CD4-positive, alpha-beta T cell treated with Interleukin-15 for 1 hour (primary cell): ENCODE data around the gene CHMP1A.
"Not testable (repeated sequence)": the region's sequence is repeated elsewhere in the genome, so short reads cannot be mapped to it uniquely, and the experiment has no call there.

ENCODE experiments used
- DNase-seq: peaks from one replicate; pipeline ENCODE4 v3.0.0-alpha.2; 2020

The CHMP1A gene

GRCh38 chr16:89691986-89692569, 34.6 kb upstream of the CHMP1A start:
- no peak for DNase-seq

DNA sequence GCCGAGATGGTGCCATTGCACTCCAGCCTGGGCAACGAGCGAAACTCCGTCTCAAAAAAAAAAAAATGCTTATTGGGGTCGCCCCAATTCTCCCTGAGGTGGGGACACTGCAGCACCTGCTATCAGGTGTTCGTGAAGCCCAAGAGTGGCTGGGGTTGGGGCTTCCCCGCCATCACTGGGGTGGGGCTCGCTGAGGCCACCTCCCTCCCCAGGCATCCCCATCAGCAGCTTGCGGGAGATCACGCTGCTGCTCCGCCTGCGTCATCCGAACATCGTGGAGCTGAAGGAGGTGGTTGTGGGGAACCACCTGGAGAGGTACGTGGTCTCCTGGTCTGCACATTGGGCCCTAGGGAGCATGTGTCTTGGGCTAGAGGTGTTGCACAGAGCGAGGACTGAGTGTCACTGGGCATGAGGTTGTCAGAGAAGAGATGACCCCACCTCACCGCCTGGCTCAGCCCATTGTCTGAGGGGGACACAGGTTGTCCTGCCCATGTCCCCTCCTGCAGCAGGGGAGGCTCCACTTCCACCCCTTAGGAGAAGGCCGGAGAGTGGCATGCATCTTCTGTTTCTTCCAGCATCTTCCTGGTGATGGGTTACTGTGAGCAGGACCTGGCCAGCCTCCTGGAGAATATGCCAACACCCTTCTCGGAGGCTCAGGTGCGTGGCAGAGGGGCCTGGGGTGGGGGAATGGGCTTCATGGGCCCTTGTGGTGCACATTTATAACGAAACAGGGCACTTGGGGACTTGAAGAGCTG, 33.9 kb upstream of the CHMP1A start:
- DNase-seq, result no peak

- no peak for DNase-seq
Measured at GRCh38 chr16:89690392-89690901, 32.9 kb upstream of the CHMP1A start.

- DNase-seq, result not testable (repeated sequence)
Measured at GRCh38 chr16:89689621-89690020, 32.1 kb upstream of the CHMP1A start.

DNA sequence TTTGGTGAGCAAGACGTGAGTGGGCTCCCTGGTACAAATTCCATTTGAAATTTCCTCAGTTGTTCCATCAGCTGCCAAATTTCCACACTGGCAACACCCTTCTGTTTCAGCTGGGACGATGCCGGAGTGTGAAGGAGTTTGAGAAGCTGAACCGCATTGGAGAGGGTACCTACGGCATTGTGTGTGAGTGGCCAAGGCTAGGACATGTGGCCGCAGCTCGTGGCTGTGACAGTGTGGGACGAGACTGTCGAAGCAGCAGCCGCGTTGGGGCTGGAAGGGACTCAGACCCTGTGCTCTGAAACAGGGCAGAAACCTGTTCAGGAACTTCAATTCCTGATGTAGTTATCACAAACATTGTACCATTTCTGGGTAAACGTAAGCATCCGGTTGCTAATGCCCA, 31.6 kb upstream of the CHMP1A start:
- DNase-seq, result no peak

DNA sequence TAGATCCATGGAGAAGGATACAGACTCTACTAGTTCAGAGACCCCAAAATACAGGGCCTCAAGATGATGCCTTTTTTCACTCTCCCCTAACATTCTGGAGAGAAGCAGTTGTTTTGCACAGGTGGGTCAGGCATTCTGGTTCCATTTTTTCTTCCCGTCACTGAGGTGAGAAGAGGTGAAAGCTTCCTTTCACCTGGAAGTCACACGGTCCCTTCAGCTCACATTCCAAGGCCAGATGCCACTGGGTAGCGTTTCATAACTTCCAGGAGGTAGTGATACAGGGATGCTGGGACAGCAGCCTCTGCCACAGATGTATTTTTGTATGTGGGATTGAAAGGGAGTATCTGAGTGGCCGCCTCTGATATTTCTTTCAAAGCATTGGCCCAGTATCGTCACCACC, 30.9 kb upstream of the CHMP1A start:
- DNase-seq, result no peak

DNA sequence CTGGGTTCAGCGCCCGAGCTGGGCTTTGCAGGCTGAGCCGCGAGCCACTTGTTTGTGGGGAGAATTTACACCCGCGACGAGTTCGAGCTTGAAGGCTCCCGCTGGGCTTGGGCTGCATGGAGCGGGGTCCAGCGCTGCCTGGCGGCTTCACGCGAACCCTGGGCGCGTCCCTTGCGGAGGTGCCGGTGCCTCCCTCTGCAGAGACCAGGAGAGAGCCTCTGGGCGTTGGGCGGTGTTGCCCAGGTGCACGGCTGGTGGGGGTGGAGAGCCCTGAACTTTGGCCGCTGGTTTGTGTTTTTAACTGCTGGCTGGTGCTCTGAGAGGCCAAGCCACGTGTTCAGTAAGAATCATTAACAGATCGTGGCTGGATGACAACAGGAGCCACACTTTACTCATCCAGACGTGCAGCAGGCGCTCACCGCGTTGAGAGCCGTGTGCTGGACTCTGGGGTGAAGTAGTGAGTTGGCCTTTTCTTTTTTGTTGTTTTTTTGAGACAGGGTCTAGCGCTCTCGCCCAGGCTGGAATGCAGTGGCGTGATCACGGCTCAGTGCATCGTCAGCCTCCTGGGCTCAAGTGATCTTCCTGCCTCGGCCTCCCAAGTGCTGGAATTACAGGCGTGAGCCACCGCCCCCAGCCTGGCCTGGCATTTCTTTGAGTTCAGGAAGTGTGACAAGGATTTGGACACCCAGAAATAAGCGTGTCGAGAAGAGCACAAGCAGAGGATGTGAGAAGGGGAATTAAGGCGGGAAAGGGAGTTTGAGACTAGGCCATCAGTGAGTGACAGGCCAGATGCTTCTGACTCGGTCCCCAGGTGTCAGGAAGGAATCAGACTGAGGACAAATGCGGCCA, 29.8 kb upstream of the CHMP1A start:
- DNase-seq, result no peak

DNA sequence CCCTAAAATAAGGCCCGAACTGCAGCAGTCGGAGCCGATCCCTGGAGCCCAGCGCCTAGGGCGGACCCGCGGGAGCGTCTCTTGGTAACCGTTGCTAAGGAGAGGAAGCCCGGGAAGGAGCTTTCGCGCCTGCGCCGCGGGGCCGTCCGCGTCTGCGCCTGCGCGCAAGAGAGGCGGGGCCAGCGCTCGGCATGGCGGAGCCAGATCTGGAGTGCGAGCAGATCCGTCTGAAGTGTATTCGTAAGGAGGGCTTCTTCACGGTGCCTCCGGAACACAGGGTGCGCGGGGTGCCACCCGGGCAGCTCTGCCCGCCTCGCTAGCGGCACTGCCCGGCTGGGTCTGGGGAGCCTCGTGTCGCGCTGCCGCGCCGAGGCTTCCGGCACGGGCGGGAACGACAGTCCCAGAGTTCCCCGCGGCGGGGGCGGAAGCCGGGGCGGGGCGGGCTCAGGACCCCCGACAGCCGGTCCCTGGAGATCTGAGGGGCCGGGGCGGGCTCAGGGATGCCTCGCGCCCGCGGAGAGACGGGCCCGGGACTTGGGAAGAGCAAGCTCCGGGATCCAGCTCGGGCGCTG, 29.1 kb upstream of the CHMP1A start, which contains the start of gene CDK10:
Gene CDK10 (plus strand): TSS at position 170 of the 572 bp plus-strand sequence. CDS start 22 bp downstream, at position 192.
- peak; percentile 87 for DNase-seq

DNA sequence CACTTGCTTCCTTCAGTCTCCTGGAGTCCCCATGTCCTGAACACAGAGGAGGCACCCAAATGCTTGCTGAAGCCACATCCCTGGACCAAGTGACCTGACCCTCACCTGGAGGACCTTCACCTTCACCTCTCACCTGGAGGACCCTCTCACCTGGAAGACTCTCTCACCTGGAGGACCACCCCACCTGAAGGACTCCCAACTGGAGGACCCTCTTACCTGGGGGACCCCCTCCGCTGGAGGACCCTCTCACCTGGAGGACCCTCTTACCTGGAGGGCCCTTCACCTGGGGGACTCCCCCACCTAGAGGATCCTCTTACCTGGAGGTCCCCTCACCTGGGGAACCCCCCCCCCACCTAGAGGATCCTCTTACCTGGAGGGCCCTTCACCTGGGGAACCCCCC, 28.4 kb upstream of the CHMP1A start:
- DNase-seq, result no peak

DNA sequence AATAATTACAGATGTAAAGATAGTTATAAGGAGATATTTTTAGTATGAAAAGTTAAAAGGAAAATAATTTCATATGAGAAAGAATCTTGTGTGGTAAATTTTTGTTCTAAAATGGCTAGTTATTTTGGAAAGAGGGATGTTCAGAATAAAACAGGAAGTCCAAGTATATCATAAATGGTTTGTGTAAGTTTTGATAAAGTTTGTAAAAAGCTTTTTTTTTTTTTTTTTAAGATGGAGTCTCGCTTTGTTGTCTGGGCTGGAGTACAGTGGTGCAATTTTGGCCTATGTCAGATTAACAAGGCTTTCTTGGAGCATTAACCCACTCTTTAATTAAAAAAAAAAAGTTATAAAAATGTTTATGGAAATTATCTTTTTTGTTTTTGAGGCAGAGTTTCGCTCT, 20.8 kb upstream of the CHMP1A start:
- no peak for DNase-seq

- no peak for DNase-seq
Measured at GRCh38 chr16:89672177-89672941, 14.9 kb upstream of the CHMP1A start.

DNA sequence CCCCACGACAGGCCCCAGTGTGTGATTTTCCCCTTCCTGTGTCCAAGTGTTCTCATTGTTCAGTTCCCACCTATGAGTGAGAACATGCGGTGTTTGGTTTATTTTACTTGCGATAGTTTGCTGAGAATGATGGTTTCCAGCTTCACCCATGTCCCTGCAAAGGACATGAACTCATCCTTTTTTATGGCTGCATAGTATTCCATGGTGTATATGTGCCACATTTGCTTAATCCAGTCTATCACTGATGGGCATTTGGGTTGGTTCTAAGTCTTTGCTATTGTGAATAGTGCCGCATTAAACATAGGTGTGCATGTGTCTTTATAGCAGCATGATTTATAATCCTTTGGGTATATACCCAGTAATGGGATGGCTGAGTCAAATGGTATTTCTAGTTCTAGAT, 14.1 kb upstream of the CHMP1A start:
- DNase-seq, result not testable (repeated sequence)

DNA sequence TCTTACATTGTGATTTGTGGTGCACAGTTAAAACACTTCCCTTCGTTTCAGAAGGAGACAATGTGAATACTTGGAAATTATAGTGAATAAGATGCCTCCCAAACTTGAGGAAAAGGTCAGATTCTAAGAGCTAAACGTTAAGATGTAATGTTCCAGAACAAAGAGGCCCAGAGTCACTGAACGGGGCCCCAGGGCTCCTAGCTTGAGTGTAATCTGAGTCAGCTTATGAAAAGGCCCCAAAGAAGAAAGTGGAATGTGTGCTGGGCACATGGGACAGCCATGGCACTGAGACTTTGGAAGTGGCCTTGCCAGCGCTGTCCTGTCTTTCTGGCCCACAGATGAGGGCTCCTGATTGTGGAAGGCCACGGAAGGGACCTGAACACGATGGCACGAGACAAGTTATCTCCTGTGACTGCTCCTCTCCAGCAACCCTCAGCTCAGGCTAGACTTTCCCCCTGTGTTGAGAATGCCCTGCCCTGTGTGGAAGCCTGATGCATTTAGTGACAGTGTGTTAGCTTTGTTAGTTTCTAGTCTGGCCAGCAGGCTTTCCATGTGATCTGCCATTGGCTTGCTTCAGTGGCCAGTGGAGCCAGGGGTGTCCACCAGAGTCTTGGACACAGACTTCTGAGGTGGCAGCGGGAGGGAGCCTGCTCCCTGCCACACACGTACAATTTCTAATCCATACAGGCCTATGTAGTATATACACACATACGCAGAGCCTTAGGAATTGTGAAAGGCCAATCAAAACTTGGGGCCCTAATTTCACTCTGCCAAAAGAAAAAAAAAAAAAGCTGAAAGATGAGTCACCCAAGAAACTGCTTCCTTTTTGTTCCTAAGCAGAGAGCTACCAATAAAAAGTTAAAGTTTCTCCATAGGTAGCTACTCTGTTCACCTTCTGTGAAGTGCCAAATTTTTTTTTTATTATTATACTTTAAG, 13.3 kb upstream of the CHMP1A start:
- no peak for DNase-seq

DNA sequence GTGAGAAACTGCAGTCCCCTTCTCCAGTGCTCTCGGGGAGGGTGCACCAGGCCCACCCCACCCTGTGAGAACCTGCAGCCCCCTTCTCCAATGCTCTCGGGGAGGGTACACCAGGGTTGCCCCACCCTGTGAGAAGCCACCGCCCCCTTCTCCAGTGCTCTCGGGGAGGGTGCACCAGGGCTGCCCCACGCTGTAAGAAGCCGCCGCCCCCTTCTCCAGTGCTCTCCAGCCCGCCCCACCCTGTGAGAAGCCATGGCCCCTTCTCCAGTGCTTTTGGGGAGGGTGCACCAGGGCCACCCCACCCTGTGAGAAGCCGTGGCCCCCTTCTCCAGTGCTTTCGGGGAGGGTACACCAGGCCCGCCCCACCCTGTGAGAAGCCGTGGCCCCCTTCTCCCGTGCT, 12.2 kb upstream of the CHMP1A start:
- DNase-seq, result no peak

DNA sequence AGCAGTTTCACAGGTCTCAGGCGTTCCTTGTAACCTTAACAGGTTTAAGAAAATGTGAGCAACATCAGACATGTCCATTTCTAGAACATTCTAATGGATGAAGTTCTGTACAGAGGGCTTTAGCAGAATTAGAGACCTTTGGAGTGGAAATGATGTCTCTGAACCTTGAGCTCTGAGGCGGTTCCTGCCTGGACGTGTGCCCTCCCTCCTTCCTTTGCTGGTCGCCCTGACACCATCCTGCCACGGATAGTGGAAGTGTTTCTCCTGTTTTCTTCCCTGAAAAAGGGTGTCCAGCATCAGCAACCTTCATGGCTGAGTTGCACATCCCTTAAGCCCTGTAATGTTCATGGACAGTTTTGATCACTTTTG, 11.3 kb upstream of the CHMP1A start:
- no peak for DNase-seq

GRCh38 chr16:89667633-89668032, 10.1 kb upstream of the CHMP1A start:
- DNase-seq, result no peak

- DNase-seq, result not testable (repeated sequence)
Measured at GRCh38 chr16:89667000-89667399, 9.5 kb upstream of the CHMP1A start.

DNA sequence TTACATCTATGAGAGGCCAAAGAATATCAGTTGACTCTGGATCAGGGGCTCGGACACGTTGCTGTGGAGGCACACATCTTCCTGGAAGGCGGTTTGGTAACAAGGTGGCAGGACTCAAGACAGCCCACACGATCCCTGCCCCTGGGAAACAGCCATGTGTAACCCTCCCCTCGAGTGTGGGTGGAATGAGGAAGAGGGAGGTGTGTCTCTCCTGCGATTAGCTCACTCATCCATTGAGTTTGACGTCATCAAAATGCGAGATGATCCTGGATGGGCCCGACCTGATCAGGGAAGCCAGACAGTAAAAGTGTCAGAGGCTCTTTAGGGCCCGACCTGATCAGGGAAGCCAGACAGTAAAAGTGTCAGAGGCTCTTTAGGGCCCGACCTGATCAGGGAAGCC, 6.7 kb upstream of the CHMP1A start:
- DNase-seq, result not testable (repeated sequence)

- no peak for DNase-seq
Measured at GRCh38 chr16:89661215-89661614, 3.7 kb upstream of the CHMP1A start.

GRCh38 chr16:89660146-89660545, 2.6 kb upstream of the CHMP1A start:
- no peak for DNase-seq

GRCh38 chr16:89658221-89658879, 842 bp upstream of the CHMP1A start:
- no peak for DNase-seq
